Measurements from ENCODE around the gene ZNF444. TPM values are rescaled to one million over a fixed set of nuclear protein-coding genes. Genes with fewer than 3 reads are reported as not detected.
A peak's percentile ranks its signal among the peaks of the same experiment; 100 is the strongest.

The ZNF444 gene
- total and polyA plus RNA-seq, 9 of the 15 experiments (the other 6 are each of a cell fraction or from before 2014, with no cell fraction given), result 0.39 to 40.0 (median 6.9) TPM

DNA sequence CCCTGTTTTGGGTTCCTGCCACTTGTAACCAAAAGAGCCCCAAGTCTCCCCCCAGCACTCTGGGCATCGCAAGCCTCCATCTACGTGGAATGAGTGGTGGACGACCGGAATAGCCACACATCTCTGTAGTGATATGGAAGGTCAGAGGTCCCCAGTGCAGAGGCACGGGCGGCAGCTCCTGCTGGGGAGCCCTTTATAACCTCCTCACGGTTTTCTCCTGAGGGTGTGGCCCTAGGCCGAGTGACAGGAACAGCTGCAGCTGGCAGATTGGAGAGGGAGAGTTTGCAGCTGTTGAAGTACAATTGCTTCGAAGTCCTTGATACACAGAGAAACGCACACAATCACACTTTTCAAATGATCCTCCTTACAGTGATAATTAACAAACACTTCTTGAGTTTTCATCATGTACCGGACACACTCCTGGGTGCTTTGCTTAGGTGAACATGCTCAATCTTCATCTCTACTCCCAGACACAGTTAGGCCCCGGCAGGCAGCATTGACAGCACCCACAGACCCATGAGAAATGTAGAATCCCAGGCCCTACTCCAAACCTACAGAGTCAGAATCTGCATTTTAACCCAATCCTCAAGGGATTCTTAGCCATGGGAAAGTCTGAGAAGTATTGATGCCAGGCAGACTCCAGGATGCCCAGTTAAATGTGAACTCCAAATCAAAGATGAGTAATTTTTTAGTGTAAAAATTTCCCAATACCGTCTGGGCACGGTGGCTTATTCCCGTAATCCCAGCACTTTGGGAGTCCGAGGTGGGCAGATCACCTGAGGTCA lies 15.1 kb upstream of the ZNF444 start (continued):
- TF ChIP-seq, protein P1, sequence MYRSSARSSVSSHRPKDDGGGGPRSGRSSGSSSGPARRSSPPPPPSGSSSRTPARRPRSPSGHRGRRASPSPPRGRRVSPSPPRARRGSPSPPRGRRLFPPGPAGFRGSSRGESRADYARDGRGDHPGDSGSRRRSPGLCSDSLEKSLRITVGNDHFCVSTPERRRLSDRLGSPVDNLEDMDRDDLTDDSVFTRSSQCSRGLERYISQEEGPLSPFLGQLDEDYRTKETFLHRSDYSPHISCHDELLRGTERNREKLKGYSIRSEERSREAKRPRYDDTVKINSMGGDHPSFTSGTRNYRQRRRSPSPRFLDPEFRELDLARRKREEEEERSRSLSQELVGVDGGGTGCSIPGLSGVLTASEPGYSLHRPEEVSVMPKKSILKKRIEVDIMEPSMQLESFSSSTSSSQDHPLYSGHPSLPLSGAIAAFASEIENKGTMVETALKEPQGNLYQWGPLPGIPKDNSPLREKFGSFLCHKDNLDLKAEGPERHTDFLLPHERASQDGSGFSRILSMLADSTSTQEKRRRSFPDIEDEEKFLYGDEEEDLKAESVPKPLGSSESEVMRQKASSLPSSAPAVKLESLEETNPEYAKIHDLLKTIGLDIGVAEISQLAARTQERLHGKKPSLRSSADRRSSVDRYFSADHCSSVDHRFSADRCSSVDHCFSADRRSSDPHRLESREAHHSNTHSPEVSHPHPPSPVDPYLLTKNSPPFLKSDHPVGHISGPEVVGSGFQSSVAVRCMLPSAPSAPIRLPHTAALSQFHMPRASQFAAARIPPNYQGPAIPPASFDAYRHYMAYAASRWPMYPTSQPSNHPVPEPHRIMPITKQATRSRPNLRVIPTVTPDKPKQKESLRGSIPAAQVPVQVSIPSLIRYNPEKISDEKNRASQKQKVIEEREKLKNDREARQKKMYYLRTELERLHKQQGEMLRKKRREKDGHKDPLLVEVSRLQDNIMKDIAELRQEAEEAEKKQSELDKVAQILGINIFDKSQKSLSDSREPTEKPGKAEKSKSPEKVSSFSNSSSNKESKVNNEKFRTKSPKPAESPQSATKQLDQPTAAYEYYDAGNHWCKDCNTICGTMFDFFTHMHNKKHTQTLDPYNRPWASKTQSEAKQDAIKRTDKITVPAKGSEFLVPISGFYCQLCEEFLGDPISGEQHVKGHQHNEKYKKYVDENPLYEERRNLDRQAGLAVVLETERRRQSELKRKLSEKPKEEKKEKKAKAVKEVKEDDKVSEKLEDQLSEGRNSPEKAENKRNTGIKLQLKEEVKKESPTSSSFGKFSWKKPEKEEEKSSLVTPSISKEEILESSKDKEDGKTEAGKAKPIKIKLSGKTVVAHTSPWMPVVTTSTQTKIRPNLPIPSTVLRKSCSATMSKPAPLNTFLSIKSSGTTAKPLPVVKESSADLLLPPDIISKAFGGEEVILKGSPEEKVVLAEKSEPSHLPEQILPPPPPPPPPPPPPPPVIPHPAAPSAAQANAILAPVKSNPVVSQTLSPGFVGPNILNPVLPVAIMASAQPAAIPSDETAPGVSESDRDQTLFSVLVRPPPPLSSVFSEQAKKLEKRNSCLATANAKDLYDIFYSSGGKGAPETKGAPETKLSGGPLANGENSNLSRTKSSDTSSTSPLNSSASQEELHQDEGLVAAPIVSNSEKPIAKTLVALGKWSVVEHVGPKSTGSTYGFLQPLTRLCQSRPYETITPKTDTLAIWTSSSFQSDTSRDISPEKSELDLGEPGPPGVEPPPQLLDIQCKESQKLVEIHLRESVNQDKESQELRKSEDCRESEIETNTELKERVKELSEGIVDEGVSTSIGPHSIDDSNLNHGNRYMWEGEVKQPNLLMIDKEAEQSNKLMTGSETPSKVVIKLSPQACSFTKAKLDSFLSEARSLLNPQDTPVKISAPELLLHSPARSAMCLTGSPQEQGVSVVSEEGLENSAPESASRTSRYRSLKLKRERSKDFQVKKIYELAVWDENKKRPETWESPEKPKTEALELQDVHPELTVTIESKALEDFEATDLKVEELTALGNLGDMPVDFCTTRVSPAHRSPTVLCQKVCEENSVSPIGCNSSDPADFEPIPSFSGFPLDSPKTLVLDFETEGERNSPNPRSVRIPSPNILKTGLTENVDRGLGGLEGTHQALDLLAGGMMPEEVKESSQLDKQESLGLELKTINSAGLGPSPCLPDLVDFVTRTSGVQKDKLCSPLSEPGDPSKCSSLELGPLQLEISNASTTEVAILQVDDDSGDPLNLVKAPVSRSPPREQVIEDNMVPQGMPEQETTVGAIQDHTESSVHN (IDR thresholded peaks at IDR 0.05; ENCODE audit: borderline replicate concordance in 1 of 2, low read depth in 1 of 2), result peak in 1 of 2 experiments; percentile 86; a peak in 2 of 4 replicates
- TF ChIP-seq, protein P2, sequence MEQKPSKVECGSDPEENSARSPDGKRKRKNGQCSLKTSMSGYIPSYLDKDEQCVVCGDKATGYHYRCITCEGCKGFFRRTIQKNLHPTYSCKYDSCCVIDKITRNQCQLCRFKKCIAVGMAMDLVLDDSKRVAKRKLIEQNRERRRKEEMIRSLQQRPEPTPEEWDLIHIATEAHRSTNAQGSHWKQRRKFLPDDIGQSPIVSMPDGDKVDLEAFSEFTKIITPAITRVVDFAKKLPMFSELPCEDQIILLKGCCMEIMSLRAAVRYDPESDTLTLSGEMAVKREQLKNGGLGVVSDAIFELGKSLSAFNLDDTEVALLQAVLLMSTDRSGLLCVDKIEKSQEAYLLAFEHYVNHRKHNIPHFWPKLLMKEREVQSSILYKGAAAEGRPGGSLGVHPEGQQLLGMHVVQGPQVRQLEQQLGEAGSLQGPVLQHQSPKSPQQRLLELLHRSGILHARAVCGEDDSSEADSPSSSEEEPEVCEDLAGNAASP (IDR thresholded peaks at IDR 0.05), result no peak
- TF ChIP-seq, protein P3, sequence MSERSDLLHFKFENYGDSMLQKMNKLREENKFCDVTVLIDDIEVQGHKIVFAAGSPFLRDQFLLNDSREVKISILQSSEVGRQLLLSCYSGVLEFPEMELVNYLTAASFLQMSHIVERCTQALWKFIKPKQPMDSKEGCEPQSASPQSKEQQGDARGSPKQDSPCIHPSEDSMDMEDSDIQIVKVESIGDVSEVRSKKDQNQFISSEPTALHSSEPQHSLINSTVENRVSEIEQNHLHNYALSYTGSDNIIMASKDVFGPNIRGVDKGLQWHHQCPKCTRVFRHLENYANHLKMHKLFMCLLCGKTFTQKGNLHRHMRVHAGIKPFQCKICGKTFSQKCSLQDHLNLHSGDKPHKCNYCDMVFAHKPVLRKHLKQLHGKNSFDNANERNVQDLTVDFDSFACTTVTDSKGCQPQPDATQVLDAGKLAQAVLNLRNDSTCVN (CRISPR knock-in tag; IDR thresholded peaks at IDR 0.05), result no peak
- TF ChIP-seq ZNF146 (CRISPR knock-in tag; IDR thresholded peaks at IDR 0.05; ENCODE audit: unreplicated experiment) (no peak), ZNF707 (CRISPR knock-in tag; conservative IDR thresholded peaks at IDR 0.05) (no peak), RBM39 (optimal IDR thresholded peaks at IDR 0.05; ENCODE audit: low read depth, low read length) (no peak), MAFK (IDR thresholded peaks at IDR 0.05; ENCODE audit: low read length) (no peak), ZNF239 (CRISPR knock-in tag; IDR thresholded peaks at IDR 0.05) (no peak)
- TF ChIP-seq, protein P4, sequence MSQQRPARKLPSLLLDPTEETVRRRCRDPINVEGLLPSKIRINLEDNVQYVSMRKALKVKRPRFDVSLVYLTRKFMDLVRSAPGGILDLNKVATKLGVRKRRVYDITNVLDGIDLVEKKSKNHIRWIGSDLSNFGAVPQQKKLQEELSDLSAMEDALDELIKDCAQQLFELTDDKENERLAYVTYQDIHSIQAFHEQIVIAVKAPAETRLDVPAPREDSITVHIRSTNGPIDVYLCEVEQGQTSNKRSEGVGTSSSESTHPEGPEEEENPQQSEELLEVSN (IDR thresholded peaks at IDR 0.05; ENCODE audit: borderline replicate concordance in 1 of 2, extremely low read depth in 1 of 2, insufficient read depth in 1 of 2, insufficient read length in 1 of 2, low read depth in 1 of 2, low read length in 1 of 2, poor library complexity in 1 of 2, severe bottlenecking in 1 of 2), result peak in 1 of 2 experiments; percentile 50
- TF ChIP-seq, protein P5, sequence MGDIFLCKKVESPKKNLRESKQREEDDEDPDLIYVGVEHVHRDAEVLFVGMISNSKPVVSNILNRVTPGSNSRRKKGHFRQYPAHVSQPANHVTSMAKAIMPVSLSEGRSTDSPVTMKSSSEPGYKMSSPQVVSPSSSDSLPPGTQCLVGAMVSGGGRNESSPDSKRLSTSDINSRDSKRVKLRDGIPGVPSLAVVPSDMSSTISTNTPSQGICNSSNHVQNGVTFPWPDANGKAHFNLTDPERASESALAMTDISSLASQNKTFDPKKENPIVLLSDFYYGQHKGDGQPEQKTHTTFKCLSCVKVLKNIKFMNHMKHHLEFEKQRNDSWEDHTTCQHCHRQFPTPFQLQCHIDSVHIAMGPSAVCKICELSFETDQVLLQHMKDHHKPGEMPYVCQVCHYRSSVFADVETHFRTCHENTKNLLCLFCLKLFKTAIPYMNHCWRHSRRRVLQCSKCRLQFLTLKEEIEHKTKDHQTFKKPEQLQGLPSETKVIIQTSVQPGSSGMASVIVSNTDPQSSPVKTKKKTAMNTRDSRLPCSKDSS (IDR thresholded peaks at IDR 0.05; ENCODE audit: low read depth, partially characterized antibody), result no peak
